ENCODE measurements around the gene KCNF1. TPM values are rescaled to one million over a fixed set of nuclear protein-coding genes. Genes with fewer than 3 reads are reported as not detected.

KCNF1 gene, protein sequence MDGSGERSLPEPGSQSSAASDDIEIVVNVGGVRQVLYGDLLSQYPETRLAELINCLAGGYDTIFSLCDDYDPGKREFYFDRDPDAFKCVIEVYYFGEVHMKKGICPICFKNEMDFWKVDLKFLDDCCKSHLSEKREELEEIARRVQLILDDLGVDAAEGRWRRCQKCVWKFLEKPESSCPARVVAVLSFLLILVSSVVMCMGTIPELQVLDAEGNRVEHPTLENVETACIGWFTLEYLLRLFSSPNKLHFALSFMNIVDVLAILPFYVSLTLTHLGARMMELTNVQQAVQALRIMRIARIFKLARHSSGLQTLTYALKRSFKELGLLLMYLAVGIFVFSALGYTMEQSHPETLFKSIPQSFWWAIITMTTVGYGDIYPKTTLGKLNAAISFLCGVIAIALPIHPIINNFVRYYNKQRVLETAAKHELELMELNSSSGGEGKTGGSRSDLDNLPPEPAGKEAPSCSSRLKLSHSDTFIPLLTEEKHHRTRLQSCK
- polyA plus RNA-seq (2013, experiment 1 of 4), result 0.39 TPM
- 0.76 TPM for polyA plus RNA-seq (2013, experiment 2 of 4)
- 0.69 TPM for polyA plus RNA-seq (2013, experiment 3 of 4)
- polyA plus RNA-seq (2013, experiment 4 of 4), result 0.61 TPM

- Histone ChIP-seq H3K4me1 (ENCODE audit: control insufficient read depth, insufficient read depth, low read length) (peaks cover 13% of the 10 kb centered on the region), H3K9me3 (ENCODE audit: control insufficient read depth, low read length) (no peaks in the 10 kb centered on the region), H3K27me3 (ENCODE audit: control insufficient read depth, insufficient read depth, low read length, poor library complexity, severe bottlenecking) (peaks cover 56% of the 10 kb centered on the region), H3K36me3 (ENCODE audit: control insufficient read depth, insufficient read depth, low read length) (no peaks in the 10 kb centered on the region), H3K27ac (ENCODE audit: insufficient read depth, low read depth, low read length, poor library complexity, severe bottlenecking) (no peak within 1 kb of the TSS), H3K4me3 (ENCODE audit: insufficient read depth, low read depth, low read length) (peak within 1 kb of the TSS; percentile 35)
- WGBS, 2 experiments, result 9 to 10% methylated on average over 53 of the region's 53 CpGs
These were observed at the start of gene KCNF1 for GRCh38 chr2:10911291-10912075. Gene KCNF1 (plus strand): TSS chr2:10911934. CDS start chr2:10912427, 493 bp downstream.

DNA sequence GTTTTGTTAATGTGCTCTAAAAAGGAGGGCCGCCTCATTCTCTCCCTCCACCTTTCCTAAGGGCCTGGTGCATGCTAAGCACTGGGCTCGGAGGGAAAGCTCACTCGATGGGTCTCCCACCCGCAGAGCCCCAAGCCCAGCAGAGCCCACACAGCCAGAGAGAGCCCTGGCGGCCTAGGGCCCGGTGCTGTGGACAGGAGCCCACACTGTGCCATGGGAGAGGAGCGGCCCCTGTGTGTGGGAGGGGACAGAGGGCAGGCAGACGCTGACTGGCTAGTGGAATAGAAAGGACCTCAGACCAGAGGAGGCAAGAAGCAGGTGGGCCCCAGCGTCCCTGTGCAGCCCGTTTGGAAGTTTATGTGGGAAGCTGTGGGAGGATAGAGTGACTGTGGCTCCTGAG, 49.4 kb upstream of the KCNF1 start:
- H3K27me3 ChIP-seq (ENCODE audit: control insufficient read depth, insufficient read depth, low read length, poor library complexity, severe bottlenecking), result no peaks in the 10 kb centered on the region
- H3K27ac ChIP-seq (ENCODE audit: insufficient read depth, low read depth, low read length, poor library complexity, severe bottlenecking), result no peak overlapping the region
- no peaks in the 10 kb centered on the region for H3K36me3 ChIP-seq (ENCODE audit: control insufficient read depth, insufficient read depth, low read length)

GRCh38 chr2:10863047-10863446, 48.7 kb upstream of the KCNF1 start:
- Histone ChIP-seq H3K36me3 (ENCODE audit: control insufficient read depth, insufficient read depth, low read length) (no peaks in the 10 kb centered on the region), H3K27ac (ENCODE audit: insufficient read depth, low read depth, low read length, poor library complexity, severe bottlenecking) (no peak overlapping the region), H3K4me1 (ENCODE audit: control insufficient read depth, insufficient read depth, low read length) (no peaks in the 10 kb centered on the region), H3K9me3 (ENCODE audit: control insufficient read depth, low read length) (no peaks in the 10 kb centered on the region), H3K27me3 (ENCODE audit: control insufficient read depth, insufficient read depth, low read length, poor library complexity, severe bottlenecking) (no peaks in the 10 kb centered on the region), H3K4me3 (ENCODE audit: insufficient read depth, low read depth, low read length) (no peak overlapping the region)
- WGBS, 2 experiments, result 91 to 96% methylated on average over 10 of the region's 10 CpGs

More for the DNA sequence above, 49.4 kb upstream of the KCNF1 start:
- Histone ChIP-seq H3K9me3 (ENCODE audit: control insufficient read depth, low read length) (no peaks in the 10 kb centered on the region), H3K4me3 (ENCODE audit: insufficient read depth, low read depth, low read length) (no peak overlapping the region), H3K4me1 (ENCODE audit: control insufficient read depth, insufficient read depth, low read length) (no peaks in the 10 kb centered on the region)
- WGBS, 2 experiments, result 84% methylated on average over 10 of the region's 10 CpGs

- Histone ChIP-seq H3K36me3 (ENCODE audit: control insufficient read depth, insufficient read depth, low read length) (no peaks in the 10 kb centered on the region), H3K27ac (ENCODE audit: insufficient read depth, low read depth, low read length, poor library complexity, severe bottlenecking) (no peak overlapping the region), H3K9me3 (ENCODE audit: control insufficient read depth, low read length) (no peaks in the 10 kb centered on the region), H3K4me1 (ENCODE audit: control insufficient read depth, insufficient read depth, low read length) (no peaks in the 10 kb centered on the region), H3K4me3 (ENCODE audit: insufficient read depth, low read depth, low read length) (no peak overlapping the region), H3K27me3 (ENCODE audit: control insufficient read depth, insufficient read depth, low read length, poor library complexity, severe bottlenecking) (no peaks in the 10 kb centered on the region)
- 66 to 68% methylated on average over 7 to 8 of the region's 8 CpGs for WGBS, 2 experiments
These were observed 47.9 kb upstream of the KCNF1 start for GRCh38 chr2:10863837-10864236.

- WGBS, 2 experiments, result 72 to 74% methylated on average over 10 of the region's 10 CpGs
- no peaks in the 10 kb centered on the region for H3K4me1 ChIP-seq (ENCODE audit: control insufficient read depth, insufficient read depth, low read length)
- H3K27ac ChIP-seq (ENCODE audit: insufficient read depth, low read depth, low read length, poor library complexity, severe bottlenecking), result no peak overlapping the region
- no peaks in the 10 kb centered on the region for H3K9me3 ChIP-seq (ENCODE audit: control insufficient read depth, low read length)
- H3K36me3 ChIP-seq (ENCODE audit: control insufficient read depth, insufficient read depth, low read length), result no peaks in the 10 kb centered on the region
- H3K27me3 ChIP-seq (ENCODE audit: control insufficient read depth, insufficient read depth, low read length, poor library complexity, severe bottlenecking), result no peaks in the 10 kb centered on the region
- no peak overlapping the region for H3K4me3 ChIP-seq (ENCODE audit: insufficient read depth, low read depth, low read length)
These were observed 47.5 kb upstream of the KCNF1 start for GRCh38 chr2:10864251-10864650.

DNA sequence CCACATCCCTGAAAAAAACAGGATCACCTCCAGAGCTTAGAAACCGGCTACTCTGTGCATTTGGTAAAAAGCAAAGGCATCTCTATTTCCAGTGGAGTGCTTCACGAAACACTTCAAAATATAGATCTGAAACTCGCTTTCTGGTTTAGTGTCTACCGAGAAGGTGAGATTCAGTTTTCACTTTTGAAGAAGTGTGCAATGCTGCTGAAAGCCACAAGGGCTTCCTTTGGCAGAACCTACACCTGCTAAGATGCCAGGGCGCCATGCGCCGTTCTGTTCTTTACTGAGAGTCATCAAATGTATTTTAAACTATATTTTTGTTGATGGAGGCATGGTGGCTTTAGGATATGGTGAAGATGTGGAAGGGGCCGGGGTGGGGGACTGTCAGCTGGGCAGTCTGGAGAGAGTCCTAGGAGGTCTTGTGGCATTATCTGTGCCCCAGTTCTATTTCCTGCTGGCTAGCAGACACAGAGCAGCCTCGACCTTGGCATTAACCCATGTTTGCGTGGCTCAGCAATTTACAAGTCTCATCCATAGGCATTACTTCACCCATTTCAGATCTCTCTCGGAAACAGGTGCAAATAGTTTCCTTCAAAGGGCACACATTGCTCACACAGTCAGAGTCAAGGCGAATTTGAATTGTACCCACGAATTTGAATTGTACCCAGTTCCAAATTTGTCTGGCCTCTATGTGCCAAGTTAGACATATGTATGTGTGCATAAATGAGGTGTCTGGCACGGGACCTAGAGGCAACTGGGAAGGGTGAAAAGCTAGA, 46.7 kb upstream of the KCNF1 start:
- no peak overlapping the region for H3K4me3 ChIP-seq (ENCODE audit: insufficient read depth, low read depth, low read length)
- H3K27ac ChIP-seq (ENCODE audit: insufficient read depth, low read depth, low read length, poor library complexity, severe bottlenecking), result no peak overlapping the region
- no peaks in the 10 kb centered on the region for H3K4me1 ChIP-seq (ENCODE audit: control insufficient read depth, insufficient read depth, low read length)
- H3K36me3 ChIP-seq (ENCODE audit: control insufficient read depth, insufficient read depth, low read length), result no peaks in the 10 kb centered on the region
- 93% methylated on average over 14 of the region's 14 CpGs for WGBS, 2 experiments
- H3K27me3 ChIP-seq (ENCODE audit: control insufficient read depth, insufficient read depth, low read length, poor library complexity, severe bottlenecking), result no peaks in the 10 kb centered on the region
- H3K9me3 ChIP-seq (ENCODE audit: control insufficient read depth, low read length), result no peaks in the 10 kb centered on the region

DNA sequence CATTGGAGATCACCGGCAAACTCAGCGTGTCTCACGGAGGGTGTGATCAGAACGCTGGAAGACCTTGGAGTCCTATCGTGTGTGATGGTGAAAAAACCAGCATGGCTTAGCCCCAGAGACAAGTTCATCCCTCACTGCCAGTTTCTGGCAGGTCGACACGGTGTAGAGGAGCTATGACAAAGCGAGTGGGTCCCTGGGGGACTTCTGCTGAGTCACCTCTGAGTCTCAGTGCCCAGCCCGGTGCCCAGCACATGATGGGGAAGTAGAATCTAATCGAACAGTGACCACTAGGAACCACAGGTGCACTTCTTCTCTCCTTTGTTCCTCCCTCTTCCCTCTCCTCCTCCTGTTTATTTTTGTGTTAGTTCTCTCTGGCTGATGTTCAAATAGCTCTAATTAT, 45.9 kb upstream of the KCNF1 start:
- WGBS, 2 experiments, result 90 to 93% methylated on average over 10 of the region's 10 CpGs
- no peaks in the 10 kb centered on the region for H3K4me1 ChIP-seq (ENCODE audit: control insufficient read depth, insufficient read depth, low read length)

DNA sequence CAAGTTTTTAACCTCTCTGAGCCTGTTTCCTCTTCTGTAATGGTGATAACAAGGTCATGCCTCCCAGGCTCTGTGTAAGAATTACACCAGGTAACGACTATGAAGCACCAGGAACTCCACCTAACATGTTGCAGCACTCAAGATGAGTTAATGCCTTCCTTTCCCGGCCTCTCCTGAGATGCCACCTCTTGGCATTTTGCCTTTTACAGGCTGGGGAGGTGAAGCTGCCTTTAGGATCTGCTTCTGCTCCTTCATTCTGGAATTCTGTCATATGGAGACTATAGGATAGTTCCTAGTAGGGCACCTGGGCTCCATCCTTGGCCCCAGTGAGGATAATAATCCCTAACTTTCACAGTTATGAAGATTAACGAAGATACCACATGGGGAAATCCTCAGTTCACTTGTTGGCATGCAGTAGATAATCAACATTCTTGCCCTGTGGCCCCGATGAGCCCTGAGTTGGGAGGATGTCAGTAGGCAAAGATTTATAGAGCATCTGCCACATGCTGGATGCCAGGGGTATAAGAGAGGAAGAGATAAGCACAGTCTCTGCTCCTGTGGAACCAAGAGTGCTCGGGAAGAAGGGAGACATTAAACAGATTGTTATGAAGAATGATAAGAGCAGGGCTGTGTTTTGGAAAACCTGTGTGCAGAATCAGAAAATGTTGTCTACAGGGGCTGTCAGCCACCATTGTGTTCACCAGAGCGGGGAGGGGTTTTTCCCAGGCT, 43.9 kb upstream of the KCNF1 start:
- Histone ChIP-seq H3K9me3 (ENCODE audit: control insufficient read depth, low read length) (no peaks in the 10 kb centered on the region), H3K36me3 (ENCODE audit: control insufficient read depth, insufficient read depth, low read length) (no peaks in the 10 kb centered on the region), H3K27ac (ENCODE audit: insufficient read depth, low read depth, low read length, poor library complexity, severe bottlenecking) (no peak overlapping the region), H3K4me1 (ENCODE audit: control insufficient read depth, insufficient read depth, low read length) (no peaks in the 10 kb centered on the region), H3K4me3 (ENCODE audit: insufficient read depth, low read depth, low read length) (no peak overlapping the region), H3K27me3 (ENCODE audit: control insufficient read depth, insufficient read depth, low read length, poor library complexity, severe bottlenecking) (no peaks in the 10 kb centered on the region)
- 92 to 94% methylated on average over 6 of the region's 6 CpGs for WGBS, 2 experiments

More for the DNA sequence above, 45.9 kb upstream of the KCNF1 start:
- Histone ChIP-seq H3K4me3 (ENCODE audit: insufficient read depth, low read depth, low read length) (no peak overlapping the region), H3K36me3 (ENCODE audit: control insufficient read depth, insufficient read depth, low read length) (no peaks in the 10 kb centered on the region), H3K9me3 (ENCODE audit: control insufficient read depth, low read length) (no peaks in the 10 kb centered on the region), H3K27me3 (ENCODE audit: control insufficient read depth, insufficient read depth, low read length, poor library complexity, severe bottlenecking) (no peaks in the 10 kb centered on the region), H3K27ac (ENCODE audit: insufficient read depth, low read depth, low read length, poor library complexity, severe bottlenecking) (no peak overlapping the region)

DNA sequence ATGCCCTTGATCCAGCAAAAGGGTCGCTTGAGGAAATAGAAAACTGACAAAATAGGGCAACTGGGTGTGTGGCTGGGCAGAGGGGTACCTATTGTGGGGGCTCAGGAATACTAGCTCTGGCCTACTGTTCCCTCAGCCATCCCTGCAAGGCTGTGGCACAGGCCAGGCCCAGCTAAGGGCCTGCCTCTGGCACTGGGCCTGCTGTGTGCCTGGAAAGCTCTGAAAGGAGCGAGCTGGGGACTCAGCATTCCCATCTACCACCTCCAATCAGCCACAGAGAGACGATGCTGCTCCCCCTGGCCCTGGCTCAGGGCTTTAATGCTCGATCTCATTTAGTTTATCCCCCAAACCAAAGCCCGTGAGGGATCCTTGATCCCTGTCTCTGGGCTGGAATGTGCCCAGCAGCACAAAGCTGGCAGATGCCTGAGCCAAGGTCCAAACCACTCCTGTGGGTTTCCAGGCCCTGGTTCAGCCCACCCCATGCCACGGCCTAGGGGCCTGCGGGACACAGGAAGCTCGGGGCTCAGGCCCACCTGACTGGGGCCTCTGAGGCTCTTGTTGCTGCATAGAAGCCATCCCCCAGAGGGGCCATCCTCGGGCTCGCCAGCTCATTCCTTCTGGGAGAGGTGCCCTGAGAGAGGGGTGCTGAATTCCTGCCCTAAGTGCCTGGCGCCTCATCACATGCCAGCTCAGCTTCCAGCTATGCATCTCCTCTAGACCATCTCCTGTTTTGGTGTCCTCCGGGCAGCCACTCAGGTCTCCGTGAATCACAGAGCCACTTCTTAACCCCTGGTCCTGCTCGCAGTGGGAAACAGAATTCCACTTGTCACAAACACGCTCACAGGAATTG, 43.0 kb upstream of the KCNF1 start:
- Histone ChIP-seq H3K4me1 (ENCODE audit: control insufficient read depth, insufficient read depth, low read length) (no peaks in the 10 kb centered on the region), H3K27ac (ENCODE audit: insufficient read depth, low read depth, low read length, poor library complexity, severe bottlenecking) (no peak overlapping the region), H3K27me3 (ENCODE audit: control insufficient read depth, insufficient read depth, low read length, poor library complexity, severe bottlenecking) (no peaks in the 10 kb centered on the region), H3K4me3 (ENCODE audit: insufficient read depth, low read depth, low read length) (no peak overlapping the region), H3K9me3 (ENCODE audit: control insufficient read depth, low read length) (no peaks in the 10 kb centered on the region), H3K36me3 (ENCODE audit: control insufficient read depth, insufficient read depth, low read length) (no peaks in the 10 kb centered on the region)
- 90 to 92% methylated on average over 15 of the region's 15 CpGs for WGBS, 2 experiments

All from ectodermal cell (in vitro differentiated cells).